GM18520 (cell line): ENCODE results near the gene MRPL50.
"Not testable (repeated sequence)": the region's sequence is repeated elsewhere in the genome, so short reads cannot be mapped to it uniquely, and the experiment has no call there.

ENCODE experiments used
- ATAC-seq: cut with Tn5 transposase; IDR thresholded peaks from one replicate; pipeline ENCODE4 v1.9.1; 2021; ENCODE audit not compliant: unreplicated experiment

MRPL50 gene

DNA sequence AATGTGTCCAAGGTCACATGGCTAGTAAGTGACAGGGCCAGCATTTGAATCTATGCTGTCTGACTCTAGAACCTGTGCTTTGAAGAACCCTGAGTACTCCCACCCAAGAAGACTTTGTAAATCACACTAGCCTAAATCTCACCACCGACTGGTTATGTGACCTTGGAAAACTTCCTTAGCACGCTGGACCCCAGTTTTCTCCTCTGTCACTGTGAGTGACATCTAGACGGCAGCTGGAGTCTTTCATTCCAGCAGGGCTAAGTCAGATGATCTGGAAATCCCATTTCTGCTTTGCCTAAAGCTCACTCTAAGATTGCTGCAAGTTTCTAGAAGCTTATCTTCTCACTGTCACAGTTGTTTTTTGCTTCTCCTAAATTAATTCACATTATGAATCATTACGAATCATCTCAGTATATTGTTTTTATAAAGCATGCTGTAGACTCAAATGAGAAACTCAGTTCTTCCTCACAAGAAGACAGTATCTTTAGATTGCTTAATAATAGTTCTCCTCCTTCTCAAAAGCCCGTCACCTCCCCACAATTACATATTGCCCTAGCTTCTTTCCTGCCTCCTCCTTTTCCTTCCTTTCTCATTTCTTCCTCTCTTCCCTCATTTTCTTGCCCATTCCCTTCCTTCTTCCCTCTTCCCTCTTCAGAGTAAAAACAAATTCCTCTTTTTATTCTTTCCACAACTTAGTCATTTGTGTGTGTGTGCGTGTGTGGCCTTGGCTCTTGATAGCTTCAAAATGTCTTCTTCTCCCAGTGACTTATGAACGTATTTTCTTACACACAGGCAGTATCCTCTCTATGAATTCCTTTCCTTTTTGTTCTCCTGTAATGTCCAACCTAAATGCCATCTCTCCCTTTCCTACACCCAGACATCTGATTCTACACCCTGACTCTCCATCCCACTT lies 20.4 kb upstream of the MRPL50 start:
- ATAC-seq: no peak

DNA sequence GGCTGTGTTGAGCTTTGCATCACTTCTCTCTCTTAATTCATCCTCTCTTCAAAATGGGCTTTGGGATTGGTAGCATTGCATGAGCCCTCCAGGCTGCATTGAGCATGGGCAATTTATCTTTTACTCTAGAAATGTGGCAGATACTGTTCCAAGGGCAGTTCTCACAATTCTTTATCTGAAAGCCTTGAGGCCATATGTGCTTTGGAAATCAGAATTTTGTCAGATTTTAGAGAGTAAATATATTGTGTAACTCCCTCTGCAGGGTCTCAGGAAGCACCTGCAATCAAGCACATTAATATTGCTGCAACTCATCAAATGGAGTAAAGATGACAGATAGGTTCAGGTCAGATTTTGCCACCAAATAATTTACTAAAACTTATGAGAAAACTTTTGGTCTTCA lies 19.6 kb upstream of the MRPL50 start:
- no peak for ATAC-seq

DNA sequence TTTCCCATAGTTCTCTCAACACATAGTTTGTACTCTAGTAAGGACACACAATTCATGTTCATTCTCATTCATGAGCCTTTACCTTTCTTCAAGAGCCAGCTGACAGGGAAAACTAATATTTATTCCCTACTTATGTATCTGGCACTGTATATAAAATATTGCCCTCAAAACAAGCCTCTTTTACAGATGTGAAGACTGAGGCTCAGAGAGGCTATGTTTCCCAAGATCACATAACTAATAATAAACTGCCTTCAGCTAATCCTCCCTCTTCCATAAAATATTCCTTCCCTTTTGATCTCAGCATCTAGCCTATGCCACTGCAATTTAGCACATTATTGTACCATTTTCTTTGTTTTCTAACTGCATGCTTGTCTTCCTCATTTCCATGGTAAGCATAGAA lies 19.0 kb upstream of the MRPL50 start:
- no peak for ATAC-seq

DNA sequence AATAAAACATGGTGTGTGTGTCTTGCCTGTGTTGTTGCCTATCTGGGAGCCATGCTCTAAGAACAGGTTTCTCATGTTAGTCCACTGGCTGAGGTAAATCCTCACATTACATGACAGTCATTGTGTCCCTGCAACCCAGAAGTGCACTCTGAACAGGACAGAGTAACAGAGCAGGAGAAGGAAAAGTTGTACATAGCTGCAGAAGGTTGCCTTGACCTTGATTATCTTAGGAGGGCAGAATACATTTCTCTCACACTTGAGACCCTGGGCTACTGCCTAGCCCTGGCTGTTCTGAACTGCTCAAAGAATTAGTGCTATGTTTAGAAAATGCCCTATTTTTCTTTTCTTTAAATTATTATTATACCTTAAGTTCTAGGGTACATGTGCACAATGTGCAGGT lies 17.2 kb upstream of the MRPL50 start:
- ATAC-seq: no peak

DNA sequence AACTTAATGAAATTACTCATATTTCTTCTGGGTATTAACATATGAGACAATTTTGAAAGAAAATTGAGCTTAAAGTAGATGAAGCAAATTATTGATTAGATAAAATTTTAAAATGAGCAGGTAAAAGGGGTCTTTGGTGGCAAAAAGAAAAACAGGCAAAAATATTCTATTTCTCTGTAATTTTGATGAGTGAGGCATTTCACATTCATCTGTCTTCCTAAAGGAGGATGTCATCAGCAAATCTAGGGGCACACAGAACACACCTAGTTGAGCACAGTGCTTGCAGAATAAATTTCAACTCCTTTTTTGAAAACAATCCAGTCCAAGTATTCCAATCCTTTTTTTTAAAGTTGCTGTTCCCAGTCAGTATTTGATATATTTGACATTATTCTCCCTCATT lies 16.4 kb upstream of the MRPL50 start:
- no peak for ATAC-seq

DNA sequence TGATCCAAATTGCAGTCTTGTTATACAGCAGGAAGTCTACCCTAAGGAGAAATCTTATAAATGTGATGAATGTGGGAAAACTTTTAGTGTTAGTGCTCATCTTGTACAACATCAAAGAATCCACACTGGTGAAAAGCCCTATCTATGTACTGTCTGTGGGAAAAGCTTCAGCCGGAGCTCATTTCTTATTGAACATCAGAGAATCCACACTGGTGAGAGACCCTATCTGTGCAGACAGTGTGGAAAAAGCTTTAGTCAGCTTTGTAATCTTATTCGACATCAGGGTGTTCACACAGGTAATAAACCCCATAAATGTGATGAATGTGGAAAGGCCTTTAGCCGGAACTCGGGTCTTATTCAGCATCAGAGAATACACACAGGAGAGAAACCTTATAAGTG lies 10.7 kb upstream of the MRPL50 start:
- no peak for ATAC-seq

DNA sequence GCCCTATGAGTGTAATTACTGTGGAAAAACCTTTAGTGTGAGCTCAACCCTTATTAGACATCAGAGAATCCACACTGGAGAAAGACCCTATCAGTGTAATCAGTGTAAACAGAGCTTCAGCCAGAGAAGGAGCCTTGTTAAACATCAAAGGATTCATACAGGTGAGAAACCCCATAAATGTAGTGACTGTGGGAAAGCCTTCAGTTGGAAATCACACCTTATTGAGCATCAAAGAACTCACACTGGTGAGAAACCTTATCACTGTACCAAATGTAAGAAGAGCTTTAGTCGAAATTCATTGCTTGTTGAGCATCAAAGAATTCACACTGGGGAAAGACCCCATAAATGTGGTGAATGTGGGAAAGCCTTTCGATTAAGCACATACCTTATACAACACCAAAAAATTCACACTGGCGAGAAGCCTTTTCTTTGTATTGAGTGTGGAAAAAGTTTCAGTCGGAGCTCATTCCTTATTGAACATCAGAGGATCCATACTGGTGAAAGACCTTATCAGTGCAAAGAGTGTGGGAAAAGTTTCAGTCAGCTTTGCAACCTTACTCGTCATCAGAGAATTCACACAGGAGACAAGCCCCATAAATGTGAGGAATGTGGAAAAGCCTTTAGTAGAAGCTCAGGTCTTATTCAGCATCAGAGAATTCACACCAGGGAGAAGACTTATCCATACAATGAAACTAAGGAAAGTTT lies 10.1 kb upstream of the MRPL50 start:
- no peak for ATAC-seq

DNA sequence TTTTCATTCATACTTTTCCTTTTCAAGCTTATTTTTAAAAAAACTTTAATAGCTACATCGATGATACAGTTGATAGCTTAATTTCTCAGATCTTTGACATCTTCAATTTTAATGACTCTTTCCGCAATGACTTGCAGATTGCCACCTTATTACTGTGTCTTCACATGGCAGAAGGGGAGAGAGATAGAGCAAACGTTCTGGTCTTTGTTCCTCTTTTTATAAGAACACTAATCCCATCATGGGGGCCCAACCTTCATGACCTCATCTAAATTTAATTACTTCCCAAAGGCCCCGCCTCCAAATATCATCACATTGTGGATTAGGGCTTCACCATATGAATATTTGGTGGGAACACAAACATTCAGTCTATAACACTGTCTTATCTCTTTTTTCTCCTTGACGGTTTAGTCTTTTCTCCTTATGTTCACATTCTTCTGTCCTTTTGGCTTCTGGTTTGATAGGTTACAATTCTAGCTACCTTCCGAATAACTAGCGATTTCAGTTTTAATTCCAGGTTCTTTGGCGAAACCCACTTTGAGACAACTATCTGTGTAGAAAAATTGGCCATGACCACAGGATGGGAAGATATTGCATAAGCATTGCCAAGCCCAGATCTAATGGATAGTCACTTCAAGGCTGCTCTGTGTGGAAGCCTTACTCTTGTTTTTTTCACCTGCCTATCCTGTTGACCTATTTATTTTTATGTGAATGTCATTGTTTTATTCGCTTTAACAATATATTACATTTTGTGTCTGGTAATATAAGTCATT lies 5.3 kb upstream of the MRPL50 start:
- no peak for ATAC-seq

DNA sequence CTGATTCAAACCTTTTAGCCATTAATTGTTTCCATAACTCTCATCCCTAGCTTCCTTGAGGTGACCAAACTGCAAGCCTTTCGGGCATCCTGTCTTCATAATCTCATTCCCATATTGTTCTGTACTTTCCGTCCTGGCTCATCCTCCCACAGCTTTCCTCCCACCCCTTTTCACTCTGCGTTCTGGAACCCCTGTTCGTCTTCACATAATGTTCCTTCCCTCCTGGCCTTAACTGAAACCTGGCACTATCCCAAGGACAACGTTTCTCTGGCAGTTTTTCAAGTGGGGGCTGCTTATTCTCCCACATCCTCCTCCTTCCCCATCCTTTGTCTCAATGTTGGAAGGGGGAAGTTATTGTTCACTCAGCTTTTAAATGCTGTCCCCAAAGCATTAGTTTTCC lies 1.7 kb upstream of the MRPL50 start:
- ATAC-seq: no peak

DNA sequence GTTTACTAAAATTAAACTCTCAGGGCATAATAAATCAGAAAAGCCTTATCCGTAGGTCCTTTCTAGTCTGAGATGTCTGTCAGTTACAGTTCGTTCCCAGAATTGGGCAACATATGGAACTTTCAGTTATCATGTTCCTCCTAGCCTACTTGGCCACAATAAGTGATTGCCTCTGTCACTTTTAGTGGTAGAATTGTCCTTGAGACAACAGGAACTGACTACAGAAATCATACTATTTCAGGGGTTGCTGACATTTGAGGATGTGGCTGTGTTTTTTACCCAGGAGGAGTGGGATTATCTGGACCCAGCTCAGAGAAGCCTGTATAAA lies 1.2 kb upstream of the MRPL50 start:
- ATAC-seq: no peak

DNA sequence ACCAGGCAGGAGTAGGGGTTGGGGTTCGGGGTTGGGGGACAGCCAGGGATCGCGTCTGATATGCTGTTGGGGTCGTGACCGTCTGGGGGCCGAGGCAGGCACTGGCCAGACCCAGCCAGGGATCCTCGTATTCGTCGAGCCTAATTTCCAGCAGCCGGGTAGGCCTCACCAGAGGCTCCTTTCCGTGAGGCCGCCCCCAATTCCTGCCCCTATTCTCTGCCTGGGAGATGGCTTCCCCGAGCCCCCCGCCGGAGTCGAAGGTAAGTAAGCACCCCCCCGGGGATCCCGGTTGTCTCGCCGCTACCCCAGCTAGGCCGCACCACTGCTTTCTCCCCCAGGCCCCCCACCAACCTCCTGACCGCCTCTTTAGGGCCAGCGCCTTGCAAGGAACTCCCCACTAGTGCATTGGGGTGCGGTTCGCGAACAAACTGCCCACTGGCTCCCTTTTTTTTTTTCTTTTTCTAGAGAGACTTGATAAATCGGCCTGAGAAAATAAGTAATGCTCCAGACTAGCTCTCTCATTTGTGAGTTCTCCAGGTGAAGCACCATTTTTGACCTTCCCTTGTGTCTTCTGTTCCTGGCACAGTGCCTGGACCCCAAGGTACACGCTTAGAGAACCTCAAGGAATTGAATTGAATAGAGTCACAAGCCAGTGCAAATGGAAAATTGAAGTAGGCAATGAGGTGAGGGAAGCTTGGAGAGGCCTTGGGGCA lies 668 bp upstream of the MRPL50 start:
- ATAC-seq: no peak

DNA sequence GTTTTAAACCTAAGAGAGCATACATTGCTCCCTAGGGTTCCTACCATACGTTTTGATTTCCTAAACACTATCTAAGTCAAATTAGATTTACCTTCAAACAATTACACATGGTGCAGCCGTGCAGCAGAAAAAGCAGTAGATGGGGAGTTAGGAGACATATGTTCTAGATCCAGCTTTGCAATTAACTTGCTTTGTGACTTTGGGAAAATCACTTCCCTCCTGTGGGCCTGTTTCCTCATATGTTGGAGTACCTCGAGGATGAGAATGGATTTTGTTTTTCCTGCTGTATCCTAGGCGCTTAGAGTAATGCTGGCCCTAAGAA lies 711 bp downstream of the MRPL50 start:
- no peak for ATAC-seq

DNA sequence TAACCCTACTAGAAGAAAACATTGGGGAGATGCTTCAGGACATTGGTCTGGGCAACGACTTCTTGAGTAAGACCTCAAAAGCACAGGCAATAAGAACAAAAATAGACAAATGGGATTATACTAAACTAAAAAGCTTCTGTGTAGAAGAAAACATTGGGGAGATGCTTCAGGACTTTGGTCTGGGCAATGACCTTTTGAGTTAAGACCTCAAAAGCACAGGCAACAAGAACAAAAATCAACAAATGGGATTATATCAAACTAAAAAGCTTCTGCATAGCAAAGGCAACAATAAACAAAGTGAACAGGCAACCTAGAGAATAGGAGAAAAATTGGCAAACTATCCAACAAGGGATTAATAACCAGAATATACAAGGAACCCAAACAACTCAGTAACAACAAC lies 3.7 kb downstream of the MRPL50 start:
- ATAC-seq: no peak

DNA sequence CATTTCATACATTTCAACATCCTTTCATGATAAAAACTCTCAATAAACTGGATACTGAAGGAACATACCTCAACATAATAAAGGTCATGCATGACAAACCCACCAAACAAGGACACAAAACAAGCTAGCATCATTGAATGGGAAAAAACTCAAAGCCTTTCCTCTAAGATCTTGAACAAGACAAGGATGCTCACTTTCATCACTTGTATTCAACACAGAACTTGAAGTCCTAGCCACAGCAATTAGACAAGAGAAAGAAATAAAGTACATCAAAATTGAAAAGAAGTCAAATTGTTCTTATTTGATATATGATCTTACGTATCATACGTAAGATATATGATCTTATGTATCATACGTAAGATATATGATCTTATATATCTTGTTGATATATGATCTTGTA lies 5.3 kb downstream of the MRPL50 start:
- ATAC-seq: no peak

DNA sequence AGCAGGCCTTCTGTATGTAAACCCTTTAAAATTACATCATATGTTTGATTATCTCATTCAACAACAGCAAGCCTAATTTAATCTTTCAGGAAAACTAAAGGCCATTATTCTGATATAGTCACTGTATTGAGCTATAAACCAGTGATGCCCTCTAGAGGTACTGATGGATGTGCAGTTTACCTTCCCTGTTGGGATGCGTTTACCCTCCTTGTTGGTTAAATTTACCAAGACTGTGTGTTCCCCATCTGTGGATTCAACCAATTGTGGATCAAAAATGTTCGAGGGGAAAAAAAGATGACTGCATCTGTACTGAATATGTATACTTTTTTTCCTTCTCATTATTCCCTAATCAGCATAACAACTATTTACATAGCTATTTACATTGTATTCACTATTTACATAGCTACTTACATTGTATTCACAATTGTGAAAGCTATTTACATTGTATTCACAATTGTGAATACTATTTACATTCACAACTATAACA lies 9.9 kb downstream of the MRPL50 start:
- no peak for ATAC-seq

DNA sequence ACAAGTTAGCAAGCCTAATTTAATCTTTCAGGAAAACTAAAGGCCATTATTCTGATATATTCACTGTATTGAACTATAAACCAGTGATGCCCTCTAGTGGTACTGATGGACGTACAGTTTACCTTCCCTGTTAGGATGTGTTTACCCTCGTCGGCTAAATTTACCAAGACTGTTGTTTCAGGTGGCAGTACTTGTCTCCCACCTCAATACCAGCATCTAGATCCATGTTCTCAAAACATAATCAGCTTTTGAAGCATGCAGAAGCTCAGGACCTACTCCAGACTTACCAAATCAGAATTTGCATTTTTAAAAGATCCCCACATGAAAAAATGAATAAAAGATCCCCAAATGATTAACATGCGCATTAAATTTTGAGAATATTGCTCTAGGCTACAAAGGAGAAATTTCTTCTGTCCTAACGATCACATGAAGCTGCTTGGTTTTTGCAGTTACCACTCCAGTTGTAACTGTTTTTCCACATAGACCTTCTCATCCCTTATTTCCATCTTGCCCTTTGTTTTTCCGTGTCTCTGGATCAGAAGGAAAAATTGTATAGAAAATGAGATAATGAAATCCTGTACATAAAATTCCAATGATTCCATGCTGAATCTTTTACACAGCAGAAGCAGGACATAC lies 10.4 kb downstream of the MRPL50 start:
- ATAC-seq: no peak

DNA sequence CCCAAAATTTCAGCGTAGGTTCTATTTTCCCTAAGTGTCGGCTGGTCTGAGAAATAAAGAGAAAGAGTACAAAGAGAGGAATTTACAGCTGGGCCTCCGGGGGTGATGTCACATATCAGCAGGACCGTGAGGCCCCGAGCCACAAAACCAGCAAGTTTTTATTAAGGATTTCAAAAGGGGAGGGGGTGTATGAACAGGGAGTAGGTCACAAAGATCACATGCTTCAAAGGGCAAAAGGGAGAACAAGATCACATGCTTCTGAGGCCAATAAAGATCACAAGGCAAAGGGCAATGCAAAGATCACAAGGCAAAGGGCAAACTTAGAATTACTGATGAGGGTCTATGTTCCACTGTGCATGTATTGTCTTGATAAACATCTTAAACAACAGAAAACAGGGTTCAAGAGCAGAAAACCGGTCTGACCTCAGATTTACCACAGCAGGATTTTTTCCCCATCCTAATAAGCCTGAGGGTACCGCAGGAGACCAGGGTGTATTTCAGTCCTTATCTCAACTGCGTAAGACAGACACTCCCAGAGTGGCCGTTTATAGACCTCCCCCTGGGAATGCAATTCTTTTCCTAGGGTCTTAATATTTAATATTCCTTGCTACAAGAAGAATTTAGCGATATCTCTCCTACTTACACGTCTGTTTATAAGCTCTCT lies 13.4 kb downstream of the MRPL50 start, which contains the start of gene BAAT:
Gene BAAT (minus strand): TSS at position 134 of the 664 bp plus-strand sequence. CDS start 13,602 bp downstream, outside the sequence.
- not testable (repeated sequence) for ATAC-seq

DNA sequence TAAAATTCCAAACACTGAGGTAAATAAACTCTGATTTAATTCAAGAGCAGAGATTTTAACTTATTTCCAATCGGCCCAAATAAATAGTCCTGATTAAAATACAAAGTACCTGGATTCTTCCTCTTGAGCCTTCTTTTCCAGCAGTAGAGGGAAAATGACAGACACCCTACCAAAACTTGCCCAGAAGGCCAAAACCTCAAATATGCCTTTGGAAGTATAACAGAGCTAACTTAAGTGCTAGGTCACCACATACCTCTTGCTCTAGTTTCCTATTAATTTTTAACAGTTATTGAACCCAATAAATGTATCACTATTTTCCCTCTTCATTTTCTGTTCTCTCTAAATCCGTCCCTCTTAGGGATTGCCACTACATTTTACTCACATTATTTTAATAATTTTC lies 15.1 kb downstream of the MRPL50 start:
- ATAC-seq: no peak

DNA sequence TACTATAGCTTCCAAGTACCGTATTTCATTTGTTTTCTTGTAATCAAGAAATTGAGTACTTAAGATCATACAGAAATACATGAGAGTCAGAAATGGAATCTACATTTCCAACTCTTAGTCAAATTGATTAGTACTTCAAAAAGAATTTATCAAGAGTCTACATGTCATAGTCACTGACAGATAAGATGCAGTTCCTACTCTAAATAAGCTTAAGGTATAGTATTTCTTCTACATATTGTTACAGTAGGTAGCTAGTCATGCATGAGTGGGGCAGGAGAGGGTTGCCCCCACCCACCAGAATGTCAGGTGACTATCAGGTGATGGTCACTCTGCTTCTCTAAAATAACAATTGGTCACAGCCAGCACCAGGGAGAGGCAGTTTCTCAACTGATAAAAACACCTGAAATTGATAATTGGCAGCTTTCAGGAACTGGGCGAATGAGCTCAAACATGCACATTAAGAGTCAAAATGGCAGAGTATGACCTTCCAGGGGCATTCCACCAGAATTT lies 16.5 kb downstream of the MRPL50 start:
- ATAC-seq: no peak

DNA sequence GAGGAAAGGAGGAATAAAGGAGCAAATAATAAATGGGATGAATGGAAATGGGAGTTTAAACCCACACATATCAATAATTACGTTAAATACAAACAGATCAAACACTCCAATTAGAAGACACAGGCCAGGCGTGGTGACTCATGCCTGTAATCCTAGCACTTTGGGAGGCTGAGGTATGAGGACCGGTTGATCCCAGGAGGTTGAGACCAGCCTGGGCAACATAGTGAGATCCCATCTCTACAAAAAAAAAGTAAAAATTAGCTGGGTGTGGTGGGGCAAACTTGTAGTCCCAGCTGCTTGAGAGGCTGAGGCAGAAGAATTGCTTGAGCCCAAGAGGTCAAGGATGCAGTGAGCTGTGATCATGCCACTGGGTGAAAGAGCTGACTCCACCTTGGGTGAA lies 17.3 kb downstream of the MRPL50 start:
- ATAC-seq: no peak
